Measurements from ENCODE around the gene FRY.

Gene FRY

GRCh38 chr13:32228330-32229041 is 196.9 kb downstream of the FRY start:
- DNase-seq: no peak

DNA sequence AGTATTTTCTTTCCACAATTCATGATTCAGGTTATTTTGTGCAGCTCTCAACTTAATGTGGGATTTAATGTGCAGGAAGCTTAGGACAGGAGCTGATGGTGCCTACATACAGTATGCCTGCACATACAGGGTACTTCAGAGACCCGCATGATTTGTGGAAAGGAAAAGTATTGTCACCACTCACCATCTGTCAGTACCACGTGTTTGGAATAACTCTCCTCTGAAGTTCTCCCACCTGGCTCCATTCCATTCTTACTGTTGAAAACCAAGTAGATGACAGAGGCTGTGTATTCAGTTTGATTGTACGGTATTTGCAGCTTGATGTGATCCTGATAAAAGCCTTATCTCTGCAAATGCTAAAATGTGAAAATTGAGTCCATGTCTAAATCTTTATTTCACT is 197.9 kb downstream of the FRY start:
- DNase-seq: no peak

DNA sequence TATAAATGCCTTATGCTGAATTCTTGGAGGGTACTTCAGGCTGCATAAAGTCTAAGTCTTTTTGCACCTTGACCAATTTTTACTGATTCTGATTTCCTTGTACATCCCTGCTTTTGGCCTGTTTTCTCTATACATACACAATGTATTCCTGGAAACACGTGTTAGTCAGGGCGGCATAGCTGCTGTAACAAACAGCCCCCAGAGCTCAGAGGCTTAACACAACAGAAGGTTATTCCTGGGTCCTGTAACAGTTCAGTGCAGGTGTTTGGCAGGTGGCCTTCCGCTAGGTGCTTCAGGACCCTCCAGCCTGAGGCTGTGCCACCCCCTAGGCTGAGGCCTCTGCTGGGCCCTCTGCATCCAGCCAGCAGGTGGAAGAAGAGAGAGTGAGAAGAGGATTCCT is 200.7 kb downstream of the FRY start:
- no peak for DNase-seq

DNA sequence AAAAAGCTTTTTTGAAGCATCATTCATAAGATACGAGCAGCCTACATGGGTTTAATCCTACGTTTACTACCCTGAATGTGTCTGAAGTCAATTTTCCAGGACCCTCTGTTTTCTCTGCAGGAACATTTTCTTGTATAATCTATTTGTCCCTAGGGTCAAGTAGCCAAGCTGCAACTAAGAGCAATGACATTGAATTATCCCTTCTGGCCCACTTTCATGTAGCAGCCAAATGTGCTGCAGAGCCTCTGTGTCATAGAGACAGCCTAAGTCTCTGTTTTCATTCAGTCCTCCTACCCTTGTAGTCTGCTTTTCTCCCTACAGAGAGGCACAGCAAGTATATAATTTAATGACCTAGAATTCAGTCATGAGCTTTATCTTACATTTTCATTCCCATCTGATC is 201.5 kb downstream of the FRY start:
- DNase-seq: no peak

DNA sequence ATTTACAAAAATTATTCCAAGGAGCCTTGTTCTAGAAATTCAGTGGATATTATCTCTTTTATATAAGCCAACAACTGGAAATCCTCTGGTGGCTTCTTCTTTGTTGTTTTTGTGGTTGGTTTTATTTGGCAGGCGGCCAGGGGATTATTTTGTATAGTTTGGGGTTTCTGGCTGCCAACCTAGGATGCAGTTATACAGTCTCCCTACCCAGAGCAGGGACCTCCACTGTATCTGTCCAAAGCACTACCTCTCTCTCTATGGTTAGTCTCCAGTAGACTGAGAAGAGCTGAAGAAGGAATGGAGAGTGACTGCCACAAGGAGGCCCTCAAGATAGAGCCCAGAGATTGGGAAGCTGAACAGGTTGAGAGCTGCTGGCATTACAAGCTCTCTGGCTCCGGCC is 203.3 kb downstream of the FRY start:
- DNase-seq: no peak

GRCh38 chr13:32237681-32238080 is 206.1 kb downstream of the FRY start:
- no peak for DNase-seq

GRCh38 chr13:32243695-32244094 is 212.1 kb downstream of the FRY start:
- no peak for DNase-seq

DNA sequence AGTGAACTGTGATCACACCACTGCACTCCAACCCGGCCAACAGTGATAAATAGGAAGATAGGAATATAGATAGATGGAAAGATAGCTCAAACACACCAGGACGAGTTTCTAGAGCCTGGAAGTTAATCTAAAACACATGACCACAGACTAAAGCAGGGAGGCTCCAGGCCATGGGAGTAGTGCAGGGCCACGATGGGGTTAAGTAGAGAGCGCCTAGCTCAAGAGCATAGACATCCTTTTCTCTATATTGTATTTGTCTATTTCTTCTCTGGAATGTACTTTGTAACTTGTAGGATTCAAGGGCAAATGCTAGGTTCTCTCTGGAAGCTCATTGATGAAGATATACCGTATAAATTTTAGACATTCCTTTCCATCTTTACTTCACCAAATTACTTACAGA is 214.0 kb downstream of the FRY start:
- DNase-seq: no peak

DNA sequence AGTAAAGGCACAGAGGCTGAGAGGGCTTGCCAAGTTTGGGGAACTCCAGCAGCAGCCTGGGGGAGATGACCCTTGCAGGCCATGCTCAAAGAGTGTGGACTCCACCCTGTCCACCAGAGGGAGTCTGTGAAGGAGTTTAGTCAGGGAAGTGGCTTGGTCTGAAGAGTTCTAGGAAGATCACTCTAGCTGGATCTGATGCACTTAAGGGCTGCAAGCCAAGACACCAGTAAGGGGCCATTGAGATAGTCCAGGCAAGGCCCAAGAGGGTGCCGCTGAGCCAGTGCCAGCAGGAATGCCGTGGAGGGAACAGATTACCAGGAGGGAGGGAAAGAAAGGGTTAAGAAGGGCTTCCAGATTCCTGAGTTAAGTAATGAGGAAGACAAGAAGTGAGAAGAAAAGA is 214.9 kb downstream of the FRY start:
- peak; percentile 68 for DNase-seq

GRCh38 chr13:32247887-32248286 is 216.3 kb downstream of the FRY start:
- DNase-seq: peak; percentile 60

GRCh38 chr13:32248801-32249200 is 217.2 kb downstream of the FRY start:
- DNase-seq: peak; percentile 20

- no peak for DNase-seq
Measured at GRCh38 chr13:32252812-32253438, 221.4 kb downstream of the FRY start.

- no peak for DNase-seq
Measured at GRCh38 chr13:32253911-32254399, 222.4 kb downstream of the FRY start.

DNA sequence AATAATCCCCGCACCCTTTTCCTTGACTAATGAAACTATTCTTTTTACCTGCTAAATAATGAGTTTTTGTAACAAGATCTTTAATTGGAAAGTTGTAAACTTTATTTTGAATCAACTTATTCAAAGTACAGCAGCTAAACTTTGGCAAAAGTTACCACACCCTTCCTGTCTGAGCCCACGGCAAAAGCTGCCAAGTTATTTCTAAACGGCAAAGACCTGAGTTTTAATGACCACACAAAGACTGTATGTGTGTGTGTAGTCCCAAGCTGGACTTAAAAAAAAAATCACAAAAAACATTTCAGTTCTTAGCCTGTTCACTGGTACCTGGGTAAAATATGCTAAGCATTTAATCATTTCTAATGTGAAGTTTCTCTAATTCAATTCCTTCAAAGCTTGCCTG is 222.8 kb downstream of the FRY start:
- no peak for DNase-seq

GRCh38 chr13:32254916-32255723 is 223.5 kb downstream of the FRY start:
- DNase-seq: no peak

DNA sequence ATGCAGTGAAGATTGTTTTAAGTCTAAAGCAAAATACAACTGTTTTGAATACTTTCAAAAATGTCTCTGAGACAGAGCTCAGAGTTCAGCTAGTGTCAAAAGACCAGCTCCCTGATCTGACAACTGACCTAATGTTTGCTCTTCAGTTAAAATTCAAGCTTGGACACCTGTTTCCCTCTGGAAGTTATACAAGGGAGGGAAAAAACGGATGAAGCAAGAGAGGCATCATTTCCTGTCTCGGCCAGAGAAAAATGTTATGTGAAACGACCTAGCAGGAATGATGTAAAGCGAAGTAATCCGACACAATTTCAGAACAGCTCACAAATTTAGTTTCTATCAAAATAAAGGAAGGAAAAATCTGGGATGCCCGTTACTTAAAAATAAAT is 224.1 kb downstream of the FRY start:
- DNase-seq: no peak

DNA sequence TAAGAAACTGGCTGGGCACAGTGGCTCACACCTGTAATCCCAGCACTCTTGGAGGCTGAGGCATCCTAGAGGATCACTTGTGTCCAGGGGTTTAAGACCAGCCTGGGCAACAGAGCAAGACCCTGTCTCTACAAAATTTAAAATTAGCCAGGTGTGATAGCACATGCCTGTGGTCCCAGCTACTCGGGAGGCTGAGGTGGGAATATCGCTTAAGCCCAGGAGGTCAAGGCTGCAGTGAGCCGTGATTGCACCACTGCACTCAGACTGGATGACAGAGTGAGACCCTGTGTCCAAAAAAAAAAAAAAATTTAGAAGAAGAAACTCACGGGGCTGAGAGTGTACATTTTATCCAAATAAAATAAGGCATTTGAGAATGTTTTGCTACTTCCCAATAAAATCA is 224.7 kb downstream of the FRY start:
- no peak for DNase-seq

GRCh38 chr13:32257649-32258048 is 226.1 kb downstream of the FRY start:
- no peak for DNase-seq

- no peak for DNase-seq
Measured at GRCh38 chr13:32259116-32259515, 227.5 kb downstream of the FRY start.

- no peak for DNase-seq
Measured at GRCh38 chr13:32261567-32261966, 230.0 kb downstream of the FRY start.

GRCh38 chr13:32262165-32262564 is 230.6 kb downstream of the FRY start:
- no peak for DNase-seq

DNA sequence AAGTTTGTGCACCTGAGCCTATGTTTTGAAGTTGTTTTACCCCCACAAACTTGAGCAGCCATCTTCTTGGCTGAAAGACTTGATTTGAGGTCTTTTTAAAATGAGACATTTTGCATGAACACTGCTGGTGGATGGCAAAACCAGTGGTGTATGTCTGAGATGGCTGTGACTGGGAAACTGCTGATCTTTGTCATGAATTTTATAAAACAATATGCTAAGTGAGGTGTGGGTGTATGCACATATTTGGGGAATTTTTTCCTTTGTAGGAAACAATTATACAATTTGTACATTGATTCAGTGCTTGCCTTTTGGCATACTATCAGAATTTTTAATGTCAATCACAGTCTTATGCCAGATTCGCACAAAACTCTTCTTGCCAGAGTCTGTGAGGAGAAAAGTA is 231.0 kb downstream of the FRY start:
- no peak for DNase-seq

GRCh38 chr13:32264407-32264806 is 232.8 kb downstream of the FRY start:
- DNase-seq: no peak

DNA sequence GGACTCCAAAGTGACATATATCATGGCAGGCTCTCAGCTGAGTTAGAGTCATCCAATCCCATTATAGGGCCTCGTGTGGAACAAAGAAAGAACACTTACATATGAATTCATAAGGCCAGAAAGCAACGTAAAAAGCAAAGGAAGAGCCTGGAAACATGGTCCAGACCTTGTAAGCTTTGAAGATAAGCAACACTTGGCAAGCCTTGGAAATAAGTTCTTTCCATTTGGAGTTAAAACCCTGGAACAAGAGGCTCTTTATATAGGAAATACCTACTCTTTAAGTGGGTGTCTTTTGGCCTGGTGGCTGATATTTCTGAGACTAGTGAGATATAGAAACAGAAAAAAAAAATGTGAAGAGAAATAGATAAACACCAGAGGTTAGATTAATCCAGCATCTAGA is 234.2 kb downstream of the FRY start:
- no peak for DNase-seq

All from MV-4-11 (cell line).